ENCODE results near the gene ABCD1.

ABCD1 gene

GRCh38 chrX:153770601-153771414 is 46.2 kb downstream of the ABCD1 start:
- no peak for DNase-seq (ENCODE audit: extremely low read depth in 1 of 2, low read depth in 1 of 2)

GRCh38 chrX:153771415-153772315 is 47.0 kb downstream of the ABCD1 start:
- no peak for DNase-seq (ENCODE audit: extremely low read depth in 1 of 2, low read depth in 1 of 2)

- DNase-seq (ENCODE audit: extremely low read depth in 1 of 2, low read depth in 1 of 2) = no peak
Observed at GRCh38 chrX:153772316-153773217, 47.9 kb downstream of the ABCD1 start.

GRCh38 chrX:153773218-153773611 is 48.6 kb downstream of the ABCD1 start:
- no peak for DNase-seq (ENCODE audit: extremely low read depth in 1 of 2, low read depth in 1 of 2)

- no peak for DNase-seq (ENCODE audit: extremely low read depth in 1 of 2, low read depth in 1 of 2)
Observed at GRCh38 chrX:153773741-153774575, 49.3 kb downstream of the ABCD1 start.

- DNase-seq (ENCODE audit: extremely low read depth in 1 of 2, low read depth in 1 of 2) = no peak
Observed at GRCh38 chrX:153774576-153775292, 50.1 kb downstream of the ABCD1 start.

GRCh38 chrX:153775293-153776119 is 50.9 kb downstream of the ABCD1 start:
- DNase-seq (ENCODE audit: extremely low read depth in 1 of 2, low read depth in 1 of 2) = no peak

- no peak for DNase-seq (ENCODE audit: extremely low read depth in 1 of 2, low read depth in 1 of 2)
Observed at GRCh38 chrX:153776120-153776599, 51.5 kb downstream of the ABCD1 start.

- no peak for DNase-seq (ENCODE audit: extremely low read depth in 1 of 2, low read depth in 1 of 2)
Observed at GRCh38 chrX:153776611-153777045, 52.0 kb downstream of the ABCD1 start.

GRCh38 chrX:153777261-153778090 is 52.8 kb downstream of the ABCD1 start:
- no peak for DNase-seq (ENCODE audit: extremely low read depth in 1 of 2, low read depth in 1 of 2)

- DNase-seq (ENCODE audit: extremely low read depth in 1 of 2, low read depth in 1 of 2) = no peak
Observed at GRCh38 chrX:153778181-153778580, 53.5 kb downstream of the ABCD1 start.

- no peak for DNase-seq (ENCODE audit: extremely low read depth in 1 of 2, low read depth in 1 of 2)
Observed at GRCh38 chrX:153778684-153779101, 54.0 kb downstream of the ABCD1 start.

GRCh38 chrX:153779891-153780677 is 55.4 kb downstream of the ABCD1 start:
- DNase-seq (ENCODE audit: extremely low read depth in 1 of 2, low read depth in 1 of 2) = no peak

GRCh38 chrX:153780678-153781427 is 56.2 kb downstream of the ABCD1 start, which contains the start of gene SRPK3:
Gene SRPK3 (plus strand): TSS chrX:153781041. CDS start chrX:153781087, 46 bp downstream.
- no peak for DNase-seq (ENCODE audit: extremely low read depth in 1 of 2, low read depth in 1 of 2)

GRCh38 chrX:153781428-153782047 is 56.9 kb downstream of the ABCD1 start:
- no peak for DNase-seq (ENCODE audit: extremely low read depth in 1 of 2, low read depth in 1 of 2)
